ENCODE data around the gene PIK3R4.

Gene PIK3R4

GRCh38 chr3:130640027-130640426, 106.6 kb downstream of the PIK3R4 start:
- no peak for DNase-seq (ENCODE audit: low read depth in 2 of 2)

- no peak for DNase-seq (ENCODE audit: low read depth in 2 of 2)
These were observed 110.0 kb downstream of the PIK3R4 start for GRCh38 chr3:130636480-130637234.

- no peak for DNase-seq (ENCODE audit: low read depth in 2 of 2)
These were observed 110.7 kb downstream of the PIK3R4 start for GRCh38 chr3:130635978-130636377.

- DNase-seq (ENCODE audit: low read depth in 2 of 2): no peak
These were observed 111.3 kb downstream of the PIK3R4 start for GRCh38 chr3:130635285-130635684.

Measured in stimulated activated CD4-positive, alpha-beta T cell treated with anti-CD3 and anti-CD28 coated beads, Interleukin-12 subunit alpha, Interleukin-12 subunit beta, amount 100 ng/mL, for 24 hours (primary cell).